Spleen (tissue), 7 donors: ENCODE data around the gene SNAI1.
"Not testable (repeated sequence)": the region's sequence is repeated elsewhere in the genome, so short reads cannot be mapped to it uniquely, and the experiment has no call there.

Experiments
- POLR2A ChIP-seq, 3 donors: fragments of 450-650 bp; IDR thresholded peaks; one replicate each; pipeline ENCODE4 v1.5.1; 2017; ENCODE audit warnings: antibody characterized with exemption in 3 of 3, mild to moderate bottlenecking in 1 of 3
- POLR2AphosphoS5 ChIP-seq, 3 donors: sonication (generic); formaldehyde crosslinking; IDR thresholded peaks; one replicate each; pipeline ENCODE4 v1.5.1; 2017; ENCODE audit warnings: antibody characterized with exemption in 3 of 3
- TF ChIP-seq, protein P1 (sequence below), 11 experiments: fragments of 200-600 bp in 7 of 11; fragments of 450-650 bp in 4 of 11; sonication (generic) in 4 of 11; IDR thresholded peaks in 8 of 11; conservative IDR thresholded peaks in 3 of 11; 1 replicate in 7 of 11; 2 replicates in 4 of 11; pipeline versions ENCODE4 v1.4.0 to v1.8.0; 2016 to 2021; ENCODE audit warnings: antibody characterized with exemption in 11 of 11, inconsistent platforms in 4 of 11, mild to moderate bottlenecking in 1 of 11
- donor health status: DM: no; HTN: no; CAD: no; lungs with moderate emphysema.
- donor health status: DM: no; HTN: no; CAD: no.
- donor health status: DM: no; HTN: no; CAD: no.

DNA sequence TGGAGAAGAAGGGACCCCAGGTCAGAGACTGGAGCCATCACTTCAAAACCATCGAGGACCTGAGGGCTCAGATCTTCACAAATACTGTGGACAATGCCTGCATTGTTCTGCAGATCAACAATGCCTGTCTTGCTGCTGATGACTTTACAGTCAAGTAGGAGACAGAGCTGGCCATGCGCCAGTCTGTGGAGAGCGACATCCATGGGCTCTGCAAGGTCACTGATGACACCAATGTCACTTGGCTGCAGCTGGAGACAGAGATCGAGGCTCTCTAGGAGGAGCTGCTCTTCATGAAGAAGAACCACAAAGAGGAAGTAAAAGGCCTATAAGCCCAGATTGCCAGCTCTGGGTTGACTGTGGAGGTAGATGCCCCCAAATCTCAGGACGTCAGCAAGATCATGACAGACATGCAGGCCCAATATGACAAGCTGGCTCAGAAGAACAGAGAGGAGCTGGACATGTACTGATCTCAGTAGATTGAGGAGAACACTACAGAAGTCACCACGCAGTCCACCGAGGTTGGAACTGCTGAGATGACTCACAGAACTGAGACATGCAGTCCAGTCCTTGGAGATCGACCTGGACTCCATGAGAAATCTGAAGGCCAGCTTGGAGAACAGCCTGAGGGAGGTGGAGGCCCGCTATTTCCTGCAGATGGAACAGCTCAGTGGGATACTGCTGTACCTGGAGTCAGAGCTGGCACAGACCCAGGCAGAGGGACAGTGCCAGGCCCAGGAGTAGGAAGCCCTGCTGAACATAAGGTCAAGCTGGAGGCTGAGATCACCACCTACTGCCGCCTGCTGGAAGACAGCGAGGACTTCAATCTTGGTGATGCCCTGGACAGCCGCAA lies 25.5 kb upstream of the SNAI1 start:
- TF ChIP-seq, protein P1, sequence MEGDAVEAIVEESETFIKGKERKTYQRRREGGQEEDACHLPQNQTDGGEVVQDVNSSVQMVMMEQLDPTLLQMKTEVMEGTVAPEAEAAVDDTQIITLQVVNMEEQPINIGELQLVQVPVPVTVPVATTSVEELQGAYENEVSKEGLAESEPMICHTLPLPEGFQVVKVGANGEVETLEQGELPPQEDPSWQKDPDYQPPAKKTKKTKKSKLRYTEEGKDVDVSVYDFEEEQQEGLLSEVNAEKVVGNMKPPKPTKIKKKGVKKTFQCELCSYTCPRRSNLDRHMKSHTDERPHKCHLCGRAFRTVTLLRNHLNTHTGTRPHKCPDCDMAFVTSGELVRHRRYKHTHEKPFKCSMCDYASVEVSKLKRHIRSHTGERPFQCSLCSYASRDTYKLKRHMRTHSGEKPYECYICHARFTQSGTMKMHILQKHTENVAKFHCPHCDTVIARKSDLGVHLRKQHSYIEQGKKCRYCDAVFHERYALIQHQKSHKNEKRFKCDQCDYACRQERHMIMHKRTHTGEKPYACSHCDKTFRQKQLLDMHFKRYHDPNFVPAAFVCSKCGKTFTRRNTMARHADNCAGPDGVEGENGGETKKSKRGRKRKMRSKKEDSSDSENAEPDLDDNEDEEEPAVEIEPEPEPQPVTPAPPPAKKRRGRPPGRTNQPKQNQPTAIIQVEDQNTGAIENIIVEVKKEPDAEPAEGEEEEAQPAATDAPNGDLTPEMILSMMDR (IDR thresholded peaks at IDR 0.05 in 8 of 11, conservative IDR thresholded peaks at IDR 0.05 in 3 of 11): not testable (repeated sequence)
- TF ChIP-seq POLR2A (IDR thresholded peaks at IDR 0.05): not testable (repeated sequence)
- peak in 1 of 3 donors; percentile 27 for TF ChIP-seq POLR2AphosphoS5 (IDR thresholded peaks at IDR 0.05)
